ENCODE measurements around the gene FLOT1.

Gene FLOT1

GRCh38 chr6:30703821-30704220, 38.7 kb downstream of the FLOT1 start:
- H3K9ac ChIP-seq (ENCODE audit: low read depth, low read length, poor library complexity) = no peak overlapping the region
- no peak overlapping the region for H2BK15ac ChIP-seq (ENCODE audit: low read length)
- no peak overlapping the region for H3K23ac ChIP-seq (ENCODE audit: low read depth, low read length, poor library complexity)
- no peak overlapping the region for H3K18ac ChIP-seq (ENCODE audit: low read length)
- H3K9me3 ChIP-seq (replicated peaks in 1 of 2; ENCODE audit: control insufficient read depth in 2 of 2, insufficient read depth in 1 of 2, low read depth in 1 of 2, low read length in 2 of 2) = peaks cover 0 to 3% of the 10 kb centered on the region in 2 donors
- H3K36me3 ChIP-seq (replicated peaks in 1 of 2; ENCODE audit: control insufficient read depth in 2 of 2, insufficient read depth in 2 of 2, low read length in 2 of 2) = peaks cover 49 to 89% of the 10 kb centered on the region in 2 donors
- no peak overlapping the region for H2BK12ac ChIP-seq (ENCODE audit: low read length)
- no peaks in the 10 kb centered on the region for H3K27me3 ChIP-seq (ENCODE audit: control insufficient read depth in 3 of 3, insufficient read depth in 3 of 3, low read depth in 1 of 3, low read length in 3 of 3)
- H4K91ac ChIP-seq (ENCODE audit: low read depth, low read length, poor library complexity) = no peak overlapping the region
- no peaks in the 10 kb centered on the region for H3K79me1 ChIP-seq (ENCODE audit: low read depth, low read length)
- no peak overlapping the region for H3K4ac ChIP-seq (ENCODE audit: low read length)
- H3K14ac ChIP-seq (ENCODE audit: low read length) = no peak overlapping the region
- WGBS, 2 donors (ENCODE audit: extremely low coverage in 2 of 2, insufficient read length in 2 of 2, insufficient replicate concordance in 1 of 2) = no CpG with 5 or more reads among the region's 4 CpGs
- no peaks in the 10 kb centered on the region for H3K4me1 ChIP-seq (ENCODE audit: control insufficient read depth in 2 of 2, insufficient read depth in 1 of 2, low read depth in 1 of 2, low read length in 2 of 2)
- no peak overlapping the region for H2BK120ac ChIP-seq (ENCODE audit: low read depth, low read length)
- H4K8ac ChIP-seq (ENCODE audit: low read depth, low read length) = no peak overlapping the region
- no peak overlapping the region for H3K4me3 ChIP-seq (ENCODE audit: low read length in 2 of 2)
- no peak overlapping the region for H2BK5ac ChIP-seq (ENCODE audit: low read length)
- no peak overlapping the region for H2AK5ac ChIP-seq (ENCODE audit: low read depth, low read length)
- no peak for DNase-seq (ENCODE audit: low spot score)
- H3K4me2 ChIP-seq (ENCODE audit: insufficient read depth, low read length, poor library complexity, severe bottlenecking) = no peak overlapping the region
- H2AFZ ChIP-seq (ENCODE audit: low read length) = no peak overlapping the region
- no peak overlapping the region for H3K27ac ChIP-seq (replicated peaks; ENCODE audit: low read length)

GRCh38 chr6:30703011-30703410, 39.5 kb downstream of the FLOT1 start:
- Histone ChIP-seq H2BK5ac (ENCODE audit: low read length) (no peak overlapping the region), H3K79me1 (ENCODE audit: low read depth, low read length) (no peaks in the 10 kb centered on the region), H4K8ac (ENCODE audit: low read depth, low read length) (no peak overlapping the region), H2BK120ac (ENCODE audit: low read depth, low read length) (no peak overlapping the region), H3K14ac (ENCODE audit: low read length) (no peak overlapping the region), H3K4me2 (ENCODE audit: insufficient read depth, low read length, poor library complexity, severe bottlenecking) (no peak overlapping the region), H2AK5ac (ENCODE audit: low read depth, low read length) (no peak overlapping the region), H3K4me1 (ENCODE audit: control insufficient read depth in 2 of 2, insufficient read depth in 1 of 2, low read depth in 1 of 2, low read length in 2 of 2) (no peaks in the 10 kb centered on the region), H2BK12ac (ENCODE audit: low read length) (no peak overlapping the region), H3K18ac (ENCODE audit: low read length) (no peak overlapping the region), H3K9me3 (replicated peaks in 1 of 2; ENCODE audit: control insufficient read depth in 2 of 2, insufficient read depth in 1 of 2, low read depth in 1 of 2, low read length in 2 of 2) (peaks cover 0 to 3% of the 10 kb centered on the region in 2 donors), H3K4ac (ENCODE audit: low read length) (no peak overlapping the region), H2BK15ac (ENCODE audit: low read length) (no peak overlapping the region), H3K36me3 (replicated peaks in 1 of 2; ENCODE audit: control insufficient read depth in 2 of 2, insufficient read depth in 2 of 2, low read length in 2 of 2) (peaks cover 47 to 86% of the 10 kb centered on the region in 2 donors), H3K4me3 (ENCODE audit: low read length in 2 of 2) (peak overlapping the region in 1 of 2 donors; percentile 29), H3K27me3 (ENCODE audit: control insufficient read depth in 3 of 3, insufficient read depth in 3 of 3, low read depth in 1 of 3, low read length in 3 of 3) (no peaks in the 10 kb centered on the region), H3K23ac (ENCODE audit: low read depth, low read length, poor library complexity) (no peak overlapping the region), H4K91ac (ENCODE audit: low read depth, low read length, poor library complexity) (no peak overlapping the region), H2AFZ (ENCODE audit: low read length) (no peak overlapping the region), H3K27ac (replicated peaks; ENCODE audit: low read length) (no peak overlapping the region), H3K9ac (ENCODE audit: low read depth, low read length, poor library complexity) (no peak overlapping the region)
- WGBS, 2 donors (ENCODE audit: extremely low coverage in 2 of 2, insufficient read length in 2 of 2, insufficient replicate concordance in 1 of 2) = no CpG with 5 or more reads among the region's 10 CpGs
- DNase-seq (ENCODE audit: low spot score) = no peak

- H3K36me3 ChIP-seq (replicated peaks in 1 of 2; ENCODE audit: control insufficient read depth in 2 of 2, insufficient read depth in 2 of 2, low read length in 2 of 2) = peaks cover 29 to 64% of the 10 kb centered on the region in 2 donors
- no peak overlapping the region for H3K4me3 ChIP-seq (ENCODE audit: low read length in 2 of 2)
- no peak overlapping the region for H4K8ac ChIP-seq (ENCODE audit: low read depth, low read length)
- H3K9ac ChIP-seq (ENCODE audit: low read depth, low read length, poor library complexity) = no peak overlapping the region
- DNase-seq (ENCODE audit: low spot score) = no peak
- H3K23ac ChIP-seq (ENCODE audit: low read depth, low read length, poor library complexity) = no peak overlapping the region
- H2BK120ac ChIP-seq (ENCODE audit: low read depth, low read length) = no peak overlapping the region
- no peak overlapping the region for H2BK15ac ChIP-seq (ENCODE audit: low read length)
- no peaks in the 10 kb centered on the region for H3K27me3 ChIP-seq (ENCODE audit: control insufficient read depth in 3 of 3, insufficient read depth in 3 of 3, low read depth in 1 of 3, low read length in 3 of 3)
- H2AFZ ChIP-seq (ENCODE audit: low read length) = no peak overlapping the region
- no peak overlapping the region for H4K91ac ChIP-seq (ENCODE audit: low read depth, low read length, poor library complexity)
- no CpG with 5 or more reads among the region's 4 CpGs for WGBS, 2 donors (ENCODE audit: extremely low coverage in 2 of 2, insufficient read length in 2 of 2, insufficient replicate concordance in 1 of 2)
- no peak overlapping the region for H3K14ac ChIP-seq (ENCODE audit: low read length)
- H3K4me1 ChIP-seq (ENCODE audit: control insufficient read depth in 2 of 2, insufficient read depth in 1 of 2, low read depth in 1 of 2, low read length in 2 of 2) = no peaks in the 10 kb centered on the region
- H2BK5ac ChIP-seq (ENCODE audit: low read length) = no peak overlapping the region
- no peaks in the 10 kb centered on the region for H3K79me1 ChIP-seq (ENCODE audit: low read depth, low read length)
- H2AK5ac ChIP-seq (ENCODE audit: low read depth, low read length) = no peak overlapping the region
- no peak overlapping the region for H3K4ac ChIP-seq (ENCODE audit: low read length)
- H3K27ac ChIP-seq (replicated peaks; ENCODE audit: low read length) = no peak overlapping the region
- no peak overlapping the region for H2BK12ac ChIP-seq (ENCODE audit: low read length)
- H3K18ac ChIP-seq (ENCODE audit: low read length) = no peak overlapping the region
- no peak overlapping the region for H3K4me2 ChIP-seq (ENCODE audit: insufficient read depth, low read length, poor library complexity, severe bottlenecking)
- peaks cover 0 to 3% of the 10 kb centered on the region in 2 donors for H3K9me3 ChIP-seq (replicated peaks in 1 of 2; ENCODE audit: control insufficient read depth in 2 of 2, insufficient read depth in 1 of 2, low read depth in 1 of 2, low read length in 2 of 2)
Measured at GRCh38 chr6:30700340-30700739, 42.1 kb downstream of the FLOT1 start.

GRCh38 chr6:30696432-30696831, 46.1 kb downstream of the FLOT1 start:
- Histone ChIP-seq H4K91ac (ENCODE audit: low read depth, low read length, poor library complexity) (no peak overlapping the region), H3K79me1 (ENCODE audit: low read depth, low read length) (no peaks in the 10 kb centered on the region), H3K18ac (ENCODE audit: low read length) (no peak overlapping the region), H2BK120ac (ENCODE audit: low read depth, low read length) (no peak overlapping the region), H3K14ac (ENCODE audit: low read length) (no peak overlapping the region), H3K9ac (ENCODE audit: low read depth, low read length, poor library complexity) (no peak overlapping the region), H2BK15ac (ENCODE audit: low read length) (no peak overlapping the region), H2AFZ (ENCODE audit: low read length) (no peak overlapping the region), H2BK12ac (ENCODE audit: low read length) (no peak overlapping the region), H3K9me3 (replicated peaks in 1 of 2; ENCODE audit: control insufficient read depth in 2 of 2, insufficient read depth in 1 of 2, low read depth in 1 of 2, low read length in 2 of 2) (no peaks in the 10 kb centered on the region), H3K36me3 (replicated peaks in 1 of 2; ENCODE audit: control insufficient read depth in 2 of 2, insufficient read depth in 2 of 2, low read length in 2 of 2) (peaks cover 2 to 26% of the 10 kb centered on the region in 2 donors), H3K23ac (ENCODE audit: low read depth, low read length, poor library complexity) (no peak overlapping the region), H3K4me1 (ENCODE audit: control insufficient read depth in 2 of 2, insufficient read depth in 1 of 2, low read depth in 1 of 2, low read length in 2 of 2) (peaks cover 0 to 3% of the 10 kb centered on the region in 2 donors), H2BK5ac (ENCODE audit: low read length) (no peak overlapping the region), H3K4ac (ENCODE audit: low read length) (no peak overlapping the region), H2AK5ac (ENCODE audit: low read depth, low read length) (no peak overlapping the region), H3K4me3 (ENCODE audit: low read length in 2 of 2) (no peak overlapping the region), H3K4me2 (ENCODE audit: insufficient read depth, low read length, poor library complexity, severe bottlenecking) (no peak overlapping the region), H3K27ac (replicated peaks; ENCODE audit: low read length) (no peak overlapping the region), H3K27me3 (ENCODE audit: control insufficient read depth in 3 of 3, insufficient read depth in 3 of 3, low read depth in 1 of 3, low read length in 3 of 3) (no peaks in the 10 kb centered on the region), H4K8ac (ENCODE audit: low read depth, low read length) (no peak overlapping the region)
- DNase-seq (ENCODE audit: low spot score) = no peak
- no CpG with 5 or more reads among the region's 5 CpGs for WGBS, 2 donors (ENCODE audit: extremely low coverage in 2 of 2, insufficient read length in 2 of 2, insufficient replicate concordance in 1 of 2)
